AG09309 (cell line): ENCODE results near the gene NRXN2.

Experiments
- DNase-seq: peaks from one replicate; pipeline ENCODE4 v3.0.0-alpha.2; 2010; ENCODE audit warnings: low read depth
- H3K4me3 ChIP-seq: 2 replicates; pipeline ENCODE4 v1.5.1; 2011; ENCODE audit warnings: mild to moderate bottlenecking, low read depth, low read length, moderate library complexity; ENCODE audit not compliant: control insufficient read depth
- TF ChIP-seq, protein P1 (sequence below): IDR thresholded peaks from 2 replicates; pipeline ENCODE4 v1.5.1; 2011; ENCODE audit warnings: mild to moderate bottlenecking, low read depth, low read length, inconsistent platforms; ENCODE audit not compliant: insufficient read depth, control insufficient read depth; ENCODE audit errors: missing control alignments

NRXN2 gene

DNA sequence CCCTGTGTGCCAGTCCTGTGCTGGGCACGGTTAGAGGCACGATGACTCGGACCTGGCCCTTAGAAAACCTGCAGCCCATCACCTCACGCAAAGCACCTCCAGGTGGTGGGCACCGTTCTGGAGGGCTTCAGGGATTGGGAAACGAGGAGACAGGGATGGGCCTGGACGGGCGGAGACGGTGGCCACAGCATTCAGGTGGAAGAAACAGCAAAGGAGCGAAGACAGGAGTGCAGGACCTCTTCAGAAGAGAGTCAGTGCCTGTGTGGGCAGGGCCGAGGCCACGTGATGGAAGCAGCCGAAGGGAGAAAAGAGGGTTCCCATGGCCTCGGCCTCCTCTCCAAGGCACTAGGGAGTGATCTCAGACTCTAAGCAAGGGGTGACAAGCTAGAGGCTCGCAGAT lies 140.1 kb downstream of the NRXN2 start:
- H3K4me3 ChIP-seq = no peak overlapping the region
- TF ChIP-seq, protein P1, sequence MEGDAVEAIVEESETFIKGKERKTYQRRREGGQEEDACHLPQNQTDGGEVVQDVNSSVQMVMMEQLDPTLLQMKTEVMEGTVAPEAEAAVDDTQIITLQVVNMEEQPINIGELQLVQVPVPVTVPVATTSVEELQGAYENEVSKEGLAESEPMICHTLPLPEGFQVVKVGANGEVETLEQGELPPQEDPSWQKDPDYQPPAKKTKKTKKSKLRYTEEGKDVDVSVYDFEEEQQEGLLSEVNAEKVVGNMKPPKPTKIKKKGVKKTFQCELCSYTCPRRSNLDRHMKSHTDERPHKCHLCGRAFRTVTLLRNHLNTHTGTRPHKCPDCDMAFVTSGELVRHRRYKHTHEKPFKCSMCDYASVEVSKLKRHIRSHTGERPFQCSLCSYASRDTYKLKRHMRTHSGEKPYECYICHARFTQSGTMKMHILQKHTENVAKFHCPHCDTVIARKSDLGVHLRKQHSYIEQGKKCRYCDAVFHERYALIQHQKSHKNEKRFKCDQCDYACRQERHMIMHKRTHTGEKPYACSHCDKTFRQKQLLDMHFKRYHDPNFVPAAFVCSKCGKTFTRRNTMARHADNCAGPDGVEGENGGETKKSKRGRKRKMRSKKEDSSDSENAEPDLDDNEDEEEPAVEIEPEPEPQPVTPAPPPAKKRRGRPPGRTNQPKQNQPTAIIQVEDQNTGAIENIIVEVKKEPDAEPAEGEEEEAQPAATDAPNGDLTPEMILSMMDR = no peak
- DNase-seq = no peak

DNA sequence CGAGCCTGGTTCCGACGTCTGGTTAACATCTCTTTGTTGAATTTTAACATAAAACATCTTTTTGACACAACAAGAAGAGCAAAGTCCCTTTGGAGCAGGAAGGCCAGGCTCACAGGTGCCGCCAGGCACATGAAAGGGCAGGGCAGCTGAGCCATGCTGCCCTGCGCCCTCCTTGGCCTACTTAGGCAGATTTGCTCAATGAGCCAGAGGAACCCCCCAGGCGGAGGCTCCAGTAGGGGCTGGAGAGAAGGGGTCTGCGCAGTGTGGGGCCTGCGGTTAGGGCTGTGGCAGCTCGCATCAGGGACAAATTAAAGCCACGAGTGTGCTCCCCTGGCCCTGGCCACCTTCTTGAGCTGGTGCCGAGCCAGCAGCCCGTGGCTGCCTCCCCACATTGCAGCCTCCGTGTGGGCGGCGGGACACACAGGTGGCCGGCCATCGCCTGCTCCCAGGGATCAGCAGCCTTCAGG lies 141.9 kb downstream of the NRXN2 start:
- TF ChIP-seq, protein P1 = no peak
- DNase-seq = no peak
- H3K4me3 ChIP-seq = no peak overlapping the region

DNA sequence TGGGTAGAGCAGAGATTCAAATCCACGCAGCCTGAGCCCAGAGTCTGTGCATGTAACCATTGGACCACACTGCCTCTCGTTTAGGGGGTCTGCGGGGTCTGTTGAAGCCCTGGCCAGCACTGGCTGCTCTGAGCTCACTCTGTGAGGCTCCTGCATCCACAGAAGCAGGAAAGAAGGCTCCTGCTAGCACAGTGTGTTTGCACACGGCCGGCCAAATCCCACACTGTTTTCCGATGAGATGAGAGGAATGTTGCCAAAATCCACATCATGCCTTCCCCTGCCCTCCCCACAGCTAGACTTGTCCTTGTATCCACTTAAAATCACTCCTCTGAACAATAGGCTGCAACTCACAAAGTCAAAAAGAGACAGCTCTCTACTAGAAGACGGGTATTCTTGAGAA lies 142.6 kb downstream of the NRXN2 start:
- no peak for DNase-seq
- H3K4me3 ChIP-seq = no peak overlapping the region
- TF ChIP-seq, protein P1 = no peak

DNA sequence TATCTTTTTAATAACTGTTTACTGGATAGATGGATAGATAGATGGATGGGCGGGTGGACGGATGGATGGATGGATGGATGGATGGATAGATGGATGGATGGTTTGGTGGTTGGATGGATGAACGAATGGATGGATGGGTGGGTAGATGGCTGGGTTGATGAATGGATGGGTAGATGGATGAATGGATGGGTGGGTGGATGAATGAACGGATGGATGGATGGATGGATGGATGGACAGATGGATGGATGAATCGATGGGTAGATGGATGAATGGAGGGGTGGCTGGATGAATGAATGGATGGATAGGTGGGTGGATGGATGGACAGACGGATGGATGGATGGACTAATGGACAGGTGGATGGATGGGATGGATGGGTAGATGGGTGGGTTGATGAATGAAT lies 145.8 kb downstream of the NRXN2 start:
- TF ChIP-seq, protein P1 = no peak

DNA sequence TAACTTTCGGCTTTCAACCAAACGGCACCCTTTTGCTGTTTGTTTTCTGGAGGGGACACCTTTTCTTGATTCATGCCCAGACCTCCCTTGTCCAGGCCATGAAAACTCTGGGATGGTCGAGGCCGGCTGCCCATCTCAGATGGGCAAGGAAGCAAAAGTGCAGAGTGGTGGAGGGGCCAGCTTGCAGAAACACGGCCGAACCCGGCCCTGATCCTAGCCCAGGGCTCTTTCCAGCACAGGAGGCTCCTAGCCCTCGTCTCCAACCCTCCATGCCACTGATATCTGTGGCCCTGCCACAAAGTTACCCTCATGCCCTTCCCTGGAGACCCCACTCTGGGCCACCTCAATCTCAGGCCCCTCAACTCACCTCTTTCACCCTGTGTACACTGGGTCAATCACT lies 150.9 kb downstream of the NRXN2 start:
- no peak for DNase-seq
- TF ChIP-seq, protein P1 = no peak
- no peak overlapping the region for H3K4me3 ChIP-seq

More for the DNA sequence above, 145.8 kb downstream of the NRXN2 start:
- H3K4me3 ChIP-seq = no peak overlapping the region
- no peak for DNase-seq

DNA sequence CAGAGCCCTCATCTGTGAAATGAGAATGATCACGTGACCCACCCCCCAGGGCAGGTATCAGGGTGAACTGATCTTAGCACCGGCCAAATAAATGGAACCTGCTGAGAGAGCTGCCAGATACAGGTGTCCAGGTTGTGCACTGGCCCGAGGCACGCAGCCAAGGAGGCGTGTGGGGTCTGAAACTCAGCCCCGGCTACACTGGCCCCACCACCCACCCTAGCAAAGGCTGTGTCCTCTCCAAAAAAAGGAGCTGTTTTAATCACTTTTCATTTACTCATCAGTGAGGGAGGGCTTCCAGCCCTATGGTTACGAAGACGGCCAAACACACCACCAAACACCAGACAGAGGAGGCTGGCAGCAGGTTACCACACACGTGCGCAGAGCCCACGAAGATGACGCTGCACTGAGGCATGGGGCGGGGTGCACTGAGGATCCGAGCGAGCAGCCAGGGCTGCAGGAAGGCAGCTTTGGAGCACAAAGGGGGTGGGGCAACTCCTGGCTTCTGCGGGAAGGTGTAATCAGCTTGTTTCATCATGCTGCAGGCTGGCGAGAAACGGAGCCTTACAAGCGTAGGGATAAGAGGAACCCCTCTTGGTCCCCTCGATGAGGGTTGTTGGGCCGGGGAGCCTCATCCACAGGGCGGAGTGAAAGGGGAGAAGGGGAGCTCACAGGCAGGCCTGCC lies 151.4 kb downstream of the NRXN2 start:
- TF ChIP-seq, protein P1 = no peak
- DNase-seq = no peak
- no peak overlapping the region for H3K4me3 ChIP-seq
